Activated naive CD4-positive, alpha-beta T cell treated with Interleukin-2 at 50 U/mL for 16 hours (primary cell): Measurements from ENCODE around the gene ABCD1.

Source experiments
- DNase-seq: peaks from one replicate; pipeline ENCODE4 v3.0.0-alpha.2; 2020

The ABCD1 gene

DNA sequence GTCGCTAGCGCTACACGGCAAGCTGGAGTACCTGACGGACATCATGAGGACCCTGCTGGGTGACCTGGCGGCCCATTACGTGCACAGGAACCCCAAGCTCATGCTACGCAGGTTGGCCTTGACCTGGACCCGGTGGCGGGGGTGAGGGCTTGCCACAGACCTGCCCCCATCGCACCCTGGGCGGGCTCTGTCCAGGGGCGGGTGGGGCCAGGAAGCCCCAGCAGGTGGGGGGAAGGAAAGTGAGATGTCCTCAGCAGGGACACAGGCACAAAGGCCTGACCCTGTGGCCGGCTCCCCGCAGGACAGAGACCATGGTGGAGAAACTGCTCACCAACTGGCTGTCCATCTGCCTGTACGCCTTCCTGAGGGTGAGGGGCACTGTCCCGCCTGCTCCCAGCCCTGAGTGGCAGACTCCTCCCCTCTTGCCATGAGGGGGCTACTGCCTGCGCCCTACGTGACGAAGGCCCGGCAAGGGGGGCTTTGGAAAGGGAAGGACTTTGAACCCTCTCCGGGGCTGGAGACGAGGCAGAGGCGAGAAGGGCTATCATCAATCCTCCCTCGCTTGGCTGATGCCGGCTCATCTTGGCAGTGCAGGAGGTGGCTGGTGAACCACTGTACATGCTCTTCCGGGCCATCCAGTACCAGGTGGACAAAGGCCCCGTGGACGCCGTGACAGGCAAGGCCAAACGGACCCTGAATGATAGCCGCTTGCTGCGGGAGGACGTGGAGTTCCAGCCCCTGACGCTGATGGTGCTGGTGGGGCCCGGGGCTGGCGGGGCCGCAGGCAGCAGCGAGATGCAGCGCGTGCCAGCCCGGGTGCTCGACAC is 50.9 kb downstream of the ABCD1 start:
- no peak for DNase-seq

DNA sequence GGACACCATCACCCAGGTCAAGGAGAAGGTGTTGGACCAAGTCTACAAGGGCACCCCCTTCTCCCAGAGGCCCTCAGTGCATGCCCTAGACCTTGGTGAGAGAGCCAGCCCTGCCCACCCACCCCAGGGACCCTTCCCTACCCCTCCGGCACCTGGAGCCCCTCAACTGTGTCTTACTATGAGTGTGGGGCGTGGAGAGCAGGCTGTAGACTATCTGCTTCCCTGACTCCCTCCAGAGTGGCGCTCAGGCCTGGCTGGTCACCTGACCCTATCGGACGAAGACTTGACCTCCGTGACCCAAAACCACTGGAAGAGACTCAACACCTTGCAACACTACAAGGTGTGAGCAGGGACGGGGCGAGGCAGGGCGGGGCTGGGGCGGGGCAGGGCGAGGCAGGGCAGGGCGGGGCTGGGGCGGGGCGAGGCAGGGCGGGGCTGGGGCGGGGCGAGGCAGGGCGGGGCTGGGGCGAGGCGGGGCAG is 51.5 kb downstream of the ABCD1 start:
- DNase-seq = no peak

GRCh38 chrX:153776611-153777045 is 52.0 kb downstream of the ABCD1 start:
- DNase-seq = no peak

DNA sequence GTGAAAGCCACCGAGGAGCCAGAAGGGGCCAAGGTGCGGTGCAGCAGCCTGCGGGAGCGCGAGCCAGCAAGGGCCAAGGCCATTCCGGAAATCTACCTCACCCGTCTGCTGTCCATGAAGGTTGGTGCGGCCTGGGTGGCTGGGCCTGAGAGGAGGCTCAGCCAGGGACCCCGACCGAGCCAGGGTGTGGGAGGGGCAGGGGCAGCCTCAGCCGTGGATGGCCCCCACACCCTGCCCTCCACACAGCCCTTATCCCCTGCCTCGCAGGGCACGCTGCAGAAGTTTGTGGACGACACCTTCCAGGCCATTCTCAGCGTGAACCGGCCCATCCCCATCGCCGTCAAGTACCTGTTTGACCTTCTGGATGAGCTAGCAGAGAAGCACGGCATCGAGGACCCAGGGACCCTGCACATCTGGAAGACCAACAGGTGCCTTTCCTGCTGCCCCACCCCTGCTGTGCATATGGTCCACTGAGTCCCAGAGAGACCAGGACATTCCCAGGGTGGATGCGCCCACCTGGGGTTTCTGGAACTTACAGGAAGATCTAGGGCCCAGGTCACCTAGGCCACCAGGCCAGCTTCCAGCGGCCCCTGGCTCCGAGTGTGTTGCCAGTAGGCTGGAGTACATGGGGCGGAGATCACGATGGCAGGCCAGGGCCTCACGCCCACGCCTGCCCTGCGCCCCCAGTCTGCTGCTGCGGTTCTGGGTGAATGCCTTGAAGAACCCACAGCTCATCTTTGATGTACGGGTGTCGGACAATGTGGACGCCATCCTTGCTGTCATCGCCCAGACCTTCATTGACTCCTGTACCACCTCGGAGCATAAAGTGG is 52.8 kb downstream of the ABCD1 start:
- no peak for DNase-seq

GRCh38 chrX:153778181-153778580 is 53.5 kb downstream of the ABCD1 start:
- no peak for DNase-seq

GRCh38 chrX:153778684-153779101 is 54.0 kb downstream of the ABCD1 start:
- DNase-seq = no peak

DNA sequence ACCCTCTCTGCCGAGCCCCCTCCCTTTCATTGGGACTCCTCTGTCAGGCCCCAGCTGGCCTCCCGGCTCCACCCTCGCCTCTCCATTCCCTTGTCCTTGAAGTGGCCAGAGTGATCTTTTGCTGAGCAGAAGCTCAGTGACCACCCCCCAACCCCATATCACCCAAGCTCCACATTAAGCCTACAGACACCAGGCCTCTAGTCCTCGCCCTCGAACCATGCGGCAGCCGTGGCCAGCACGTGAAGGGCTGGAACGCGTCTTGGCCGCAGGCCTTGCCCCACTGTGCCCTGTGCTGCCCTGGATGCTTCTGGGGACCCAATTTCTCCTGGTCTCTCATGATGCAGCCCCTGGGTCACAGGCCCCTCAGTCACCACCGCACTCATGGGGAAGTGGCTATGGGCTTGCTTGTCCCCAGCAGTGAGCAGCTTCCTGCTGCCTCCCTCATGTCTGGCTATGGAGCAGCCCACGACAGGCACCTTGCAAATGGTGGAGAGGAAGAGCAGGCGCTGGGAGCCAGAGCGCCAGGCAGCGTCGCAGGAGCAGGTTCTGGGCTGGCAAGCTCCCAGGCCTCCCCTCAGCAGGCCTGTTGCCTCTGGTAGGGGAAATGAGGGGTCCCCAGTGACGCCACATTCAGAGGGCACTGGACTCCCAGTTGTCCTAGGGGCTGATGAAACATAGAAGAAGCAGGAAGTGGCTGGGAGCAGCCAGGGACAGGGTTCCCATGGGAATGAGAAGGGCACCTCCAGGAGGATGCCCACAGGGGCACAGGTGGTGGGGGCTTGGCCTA is 55.4 kb downstream of the ABCD1 start:
- DNase-seq = no peak

DNA sequence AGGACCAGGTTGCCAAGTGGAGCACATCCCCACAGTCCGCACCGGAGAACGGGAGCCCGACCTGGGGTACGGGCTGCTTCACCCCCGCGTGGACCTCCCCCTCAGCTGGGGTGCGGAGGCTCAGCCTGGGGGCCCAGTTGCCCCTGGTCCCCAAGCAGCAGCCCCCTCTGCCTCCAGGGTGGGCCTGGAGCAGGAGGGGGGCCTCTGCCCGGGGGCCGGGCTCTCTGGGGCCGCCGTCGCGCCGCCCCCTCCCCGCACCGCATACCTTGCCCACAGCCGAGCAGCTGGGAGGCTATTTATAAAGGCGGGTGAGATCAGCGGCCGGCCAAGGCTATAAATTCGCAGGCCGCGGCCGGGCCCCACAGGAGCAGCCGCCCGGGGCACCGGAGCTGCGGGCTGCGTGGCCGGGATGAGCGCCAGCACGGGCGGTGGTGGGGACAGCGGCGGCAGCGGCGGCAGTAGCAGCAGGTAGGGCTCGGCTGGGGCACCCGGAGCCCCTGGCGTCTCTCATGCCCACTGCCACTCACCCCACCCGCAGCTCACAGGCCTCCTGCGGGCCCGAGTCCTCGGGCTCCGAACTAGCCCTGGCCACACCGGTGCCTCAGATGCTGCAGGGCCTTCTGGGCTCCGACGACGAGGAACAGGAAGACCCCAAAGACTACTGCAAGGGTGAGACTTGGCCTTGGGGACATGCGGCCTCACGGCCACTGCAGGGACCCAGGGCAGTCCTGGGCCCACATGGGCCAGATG is 56.2 kb downstream of the ABCD1 start, which contains the start of gene SRPK3:
Gene SRPK3, plus strand, starts transcription at position 364 of the 750 bp plus-strand sequence. Its CDS starts 46 bp downstream, at position 410.
- no peak for DNase-seq

GRCh38 chrX:153781428-153782047 is 56.9 kb downstream of the ABCD1 start:
- no peak for DNase-seq

GRCh38 chrX:153782313-153782712 is 57.7 kb downstream of the ABCD1 start:
- DNase-seq = no peak

- no peak for DNase-seq
These were observed 58.2 kb downstream of the ABCD1 start for GRCh38 chrX:153782871-153783270.

GRCh38 chrX:153783378-153784013 is 58.8 kb downstream of the ABCD1 start:
- DNase-seq = no peak

- no peak for DNase-seq
These were observed 59.8 kb downstream of the ABCD1 start for GRCh38 chrX:153784325-153784967.

DNA sequence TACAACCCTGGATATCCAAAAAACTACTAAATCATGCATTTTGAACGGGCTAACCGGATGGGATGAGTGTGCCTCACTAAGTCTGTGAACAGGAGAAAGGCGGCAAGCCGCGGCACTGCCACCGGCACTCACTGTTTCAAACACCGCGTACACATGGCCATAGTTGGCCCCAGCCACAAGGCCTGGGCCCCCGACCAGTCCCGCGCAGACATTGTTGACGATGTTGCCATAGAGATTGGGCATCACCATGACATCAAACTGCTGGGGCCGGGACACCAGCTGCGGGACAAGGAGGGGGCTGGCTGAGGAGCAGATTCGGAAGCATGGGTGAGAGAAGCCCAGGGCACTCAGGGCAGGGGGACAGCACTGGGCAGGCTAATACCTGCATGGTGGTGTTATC is 62.0 kb downstream of the ABCD1 start:
- DNase-seq = no peak

GRCh38 chrX:153789654-153790053 is 65.0 kb downstream of the ABCD1 start:
- no peak for DNase-seq

GRCh38 chrX:153791104-153791852 is 66.6 kb downstream of the ABCD1 start:
- DNase-seq = no peak

DNA sequence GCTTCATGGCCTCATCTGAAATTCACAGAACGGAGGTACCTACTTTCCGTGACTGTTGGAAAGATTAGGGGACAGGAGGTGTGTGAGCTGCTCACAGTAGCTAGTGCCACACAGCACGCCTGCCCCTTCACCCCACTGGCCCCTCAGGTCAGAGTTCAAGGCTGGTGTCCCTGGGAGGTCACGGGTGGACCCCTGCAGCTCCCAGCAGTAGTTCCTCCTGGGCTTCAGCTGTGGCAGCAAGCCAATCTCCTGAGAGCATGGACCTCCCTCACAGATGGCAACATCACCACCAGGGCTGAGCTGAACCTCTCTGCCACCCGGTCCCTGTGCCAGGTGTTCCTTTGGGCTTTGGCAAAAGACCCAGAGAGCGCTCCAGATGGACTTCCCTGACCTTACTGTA is 67.7 kb downstream of the ABCD1 start:
- DNase-seq = no peak

DNA sequence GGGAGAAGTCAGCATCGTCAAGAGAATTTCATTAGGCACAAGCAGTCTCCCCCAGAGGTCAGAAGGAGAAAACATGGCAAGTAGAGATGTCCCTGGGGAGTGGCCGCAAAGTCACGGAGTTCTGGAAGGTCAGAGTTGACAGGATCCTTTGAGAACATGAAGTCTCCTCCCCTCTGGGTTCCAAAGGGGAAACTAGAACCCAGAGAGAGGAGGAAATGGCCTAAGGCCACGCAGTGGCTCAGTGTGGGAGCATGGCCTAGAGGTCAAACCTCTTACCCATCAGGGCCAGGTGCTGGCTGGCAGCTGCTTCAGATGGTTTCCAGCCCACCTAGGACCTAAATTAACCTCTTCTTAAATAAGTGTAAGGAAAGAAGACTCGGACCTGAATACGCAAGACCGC is 68.6 kb downstream of the ABCD1 start:
- DNase-seq = no peak
